ENCODE results near the gene AURKAIP1. TPM values are rescaled to one million over a fixed set of nuclear protein-coding genes. Genes with fewer than 3 reads are reported as not detected.

AURKAIP1 gene
- total and polyA plus RNA-seq, 2 of the 13 experiments (the other 11 are each of a cell fraction or from before 2014, with no cell fraction given): 69.5 to 175 TPM

DNA sequence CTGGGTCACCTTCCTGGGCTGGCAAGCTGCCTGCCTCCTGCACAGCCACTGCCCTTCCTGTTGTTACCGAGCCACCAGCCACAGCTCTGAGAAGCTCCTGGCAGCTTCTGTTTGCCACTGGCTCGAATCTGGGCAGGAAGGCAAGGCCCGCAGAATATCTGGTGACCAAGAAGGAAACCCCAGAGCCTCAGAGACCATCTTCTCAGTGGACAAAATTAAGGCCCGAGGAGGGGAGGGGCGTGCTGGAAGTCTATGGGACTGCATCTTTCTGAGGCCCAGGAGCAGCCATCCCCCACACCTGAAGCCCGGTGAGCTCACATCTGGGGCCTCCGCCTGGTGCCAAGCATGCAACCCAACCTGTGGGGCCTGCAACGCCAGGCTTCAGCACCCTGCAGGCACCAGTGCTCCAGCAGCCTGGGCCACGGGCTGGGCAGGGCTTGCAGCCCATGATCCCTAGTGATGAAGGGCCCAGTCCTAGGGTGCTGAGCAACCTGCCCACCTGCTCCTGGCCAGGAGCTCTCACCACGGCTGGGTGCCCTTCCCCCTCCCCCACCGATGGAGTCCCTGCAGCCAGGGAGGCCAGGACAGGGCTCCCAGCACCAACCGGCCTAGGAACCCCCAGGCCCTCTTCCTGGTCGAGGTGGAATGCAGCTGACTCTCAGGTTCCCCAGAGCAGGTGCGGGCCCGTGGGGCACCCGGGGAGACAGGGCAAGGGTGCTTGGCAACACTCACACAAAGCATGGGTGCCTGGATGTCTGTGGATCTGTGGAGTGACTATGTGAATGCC lies 49.5 kb downstream of the AURKAIP1 start (continued):
- TF ChIP-seq, protein P1, sequence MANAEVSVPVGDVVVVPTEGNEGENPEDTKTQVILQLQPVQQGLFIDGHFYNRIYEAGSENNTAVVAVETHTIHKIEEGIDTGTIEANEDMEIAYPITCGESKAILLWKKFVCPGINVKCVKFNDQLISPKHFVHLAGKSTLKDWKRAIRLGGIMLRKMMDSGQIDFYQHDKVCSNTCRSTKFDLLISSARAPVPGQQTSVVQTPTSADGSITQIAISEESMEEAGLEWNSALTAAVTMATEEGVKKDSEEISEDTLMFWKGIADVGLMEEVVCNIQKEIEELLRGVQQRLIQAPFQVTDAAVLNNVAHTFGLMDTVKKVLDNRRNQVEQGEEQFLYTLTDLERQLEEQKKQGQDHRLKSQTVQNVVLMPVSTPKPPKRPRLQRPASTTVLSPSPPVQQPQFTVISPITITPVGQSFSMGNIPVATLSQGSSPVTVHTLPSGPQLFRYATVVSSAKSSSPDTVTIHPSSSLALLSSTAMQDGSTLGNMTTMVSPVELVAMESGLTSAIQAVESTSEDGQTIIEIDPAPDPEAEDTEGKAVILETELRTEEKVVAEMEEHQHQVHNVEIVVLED (CRISPR knock-in tag; IDR thresholded peaks at IDR 0.05; ENCODE audit: borderline replicate concordance): 0 out of 2 replicates have a peak, but pooled peaks have one; percentile 38
- no peak for TF ChIP-seq ZNF224 (CRISPR knock-in tag; IDR thresholded peaks at IDR 0.05)
- no peak for TF ChIP-seq ZSCAN29 (CRISPR knock-in tag; conservative IDR thresholded peaks at IDR 0.05)
- TF ChIP-seq ELF4 (CRISPR knock-in tag; IDR thresholded peaks at IDR 0.05; ENCODE audit: borderline replicate concordance): no peak
- TF ChIP-seq NFYB (CRISPR knock-in tag; IDR thresholded peaks at IDR 0.05): no peak
- no peak for TF ChIP-seq ZNF674 (CRISPR knock-in tag; IDR thresholded peaks at IDR 0.05; ENCODE audit: low read depth)
- TF ChIP-seq GTF3A (CRISPR knock-in tag; conservative IDR thresholded peaks at IDR 0.05): no peak
- no peak for TF ChIP-seq ZNF367 (CRISPR knock-in tag; IDR thresholded peaks at IDR 0.05; ENCODE audit: borderline replicate concordance)
- TF ChIP-seq ZSCAN9 (CRISPR knock-in tag; IDR thresholded peaks at IDR 0.05; ENCODE audit: borderline replicate concordance): no peak
- TF ChIP-seq SNAI1 (CRISPR knock-in tag; IDR thresholded peaks at IDR 0.05; ENCODE audit: borderline replicate concordance): no peak
- TF ChIP-seq ZSCAN21 (CRISPR knock-in tag; IDR thresholded peaks at IDR 0.05; ENCODE audit: borderline replicate concordance): no peak
- TF ChIP-seq GABPA (IDR thresholded peaks at IDR 0.05; ENCODE audit: low read depth, low read length): no peak
- TF ChIP-seq GABPA (CRISPR knock-in tag; IDR thresholded peaks at IDR 0.05; ENCODE audit: low read depth): no peak
- TF ChIP-seq, protein P2, sequence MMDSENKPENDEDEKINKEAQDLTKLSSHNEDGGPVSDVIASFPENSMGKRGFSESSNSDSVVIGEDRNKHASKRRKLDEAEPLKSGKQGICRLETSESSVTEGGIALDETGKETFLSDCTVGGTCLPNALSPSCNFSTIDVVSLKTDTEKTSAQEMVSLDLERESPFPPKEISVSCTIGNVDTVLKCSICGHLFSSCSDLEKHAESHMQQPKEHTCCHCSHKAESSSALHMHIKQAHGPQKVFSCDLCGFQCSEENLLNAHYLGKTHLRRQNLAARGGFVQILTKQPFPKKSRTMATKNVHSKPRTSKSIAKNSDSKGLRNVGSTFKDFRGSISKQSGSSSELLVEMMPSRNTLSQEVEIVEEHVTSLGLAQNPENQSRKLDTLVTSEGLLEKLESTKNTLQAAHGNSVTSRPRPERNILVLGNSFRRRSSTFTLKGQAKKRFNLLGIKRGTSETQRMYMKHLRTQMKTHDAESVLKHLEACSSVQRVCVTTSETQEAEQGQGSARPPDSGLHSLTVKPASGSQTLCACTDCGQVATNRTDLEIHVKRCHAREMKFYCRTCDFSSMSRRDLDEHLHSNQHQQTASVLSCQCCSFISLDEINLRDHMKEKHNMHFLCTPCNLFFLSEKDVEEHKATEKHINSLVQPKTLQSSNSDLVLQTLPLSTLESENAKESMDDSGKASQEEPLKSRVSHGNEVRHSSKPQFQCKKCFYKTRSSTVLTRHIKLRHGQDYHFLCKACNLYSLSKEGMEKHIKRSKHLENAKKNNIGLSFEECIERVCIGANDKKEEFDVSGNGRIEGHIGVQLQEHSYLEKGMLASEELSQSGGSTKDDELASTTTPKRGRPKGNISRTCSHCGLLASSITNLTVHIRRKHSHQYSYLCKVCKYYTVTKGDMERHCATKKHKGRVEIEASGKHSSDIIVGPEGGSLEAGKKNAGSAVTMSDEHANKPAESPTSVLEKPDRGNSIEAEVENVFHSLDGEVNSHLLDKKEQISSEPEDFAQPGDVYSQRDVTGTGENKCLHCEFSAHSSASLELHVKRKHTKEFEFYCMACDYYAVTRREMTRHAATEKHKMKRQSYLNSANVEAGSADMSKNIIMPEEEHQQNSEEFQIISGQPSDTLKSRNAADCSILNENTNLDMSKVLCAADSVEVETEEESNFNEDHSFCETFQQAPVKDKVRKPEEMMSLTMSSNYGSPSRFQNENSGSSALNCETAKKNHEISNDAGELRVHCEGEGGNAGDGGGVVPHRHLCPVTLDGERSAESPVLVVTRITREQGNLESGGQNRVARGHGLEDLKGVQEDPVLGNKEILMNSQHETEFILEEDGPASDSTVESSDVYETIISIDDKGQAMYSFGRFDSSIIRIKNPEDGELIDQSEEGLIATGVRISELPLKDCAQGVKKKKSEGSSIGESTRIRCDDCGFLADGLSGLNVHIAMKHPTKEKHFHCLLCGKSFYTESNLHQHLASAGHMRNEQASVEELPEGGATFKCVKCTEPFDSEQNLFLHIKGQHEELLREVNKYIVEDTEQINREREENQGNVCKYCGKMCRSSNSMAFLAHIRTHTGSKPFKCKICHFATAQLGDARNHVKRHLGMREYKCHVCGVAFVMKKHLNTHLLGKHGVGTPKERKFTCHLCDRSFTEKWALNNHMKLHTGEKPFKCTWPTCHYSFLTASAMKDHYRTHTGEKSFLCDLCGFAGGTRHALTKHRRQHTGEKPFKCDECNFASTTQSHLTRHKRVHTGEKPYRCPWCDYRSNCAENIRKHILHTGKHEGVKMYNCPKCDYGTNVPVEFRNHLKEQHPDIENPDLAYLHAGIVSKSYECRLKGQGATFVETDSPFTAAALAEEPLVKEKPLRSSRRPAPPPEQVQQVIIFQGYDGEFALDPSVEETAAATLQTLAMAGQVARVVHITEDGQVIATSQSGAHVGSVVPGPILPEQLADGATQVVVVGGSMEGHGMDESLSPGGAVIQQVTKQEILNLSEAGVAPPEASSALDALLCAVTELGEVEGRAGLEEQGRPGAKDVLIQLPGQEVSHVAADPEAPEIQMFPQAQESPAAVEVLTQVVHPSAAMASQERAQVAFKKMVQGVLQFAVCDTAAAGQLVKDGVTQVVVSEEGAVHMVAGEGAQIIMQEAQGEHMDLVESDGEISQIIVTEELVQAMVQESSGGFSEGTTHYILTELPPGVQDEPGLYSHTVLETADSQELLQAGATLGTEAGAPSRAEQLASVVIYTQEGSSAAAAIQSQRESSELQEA (CRISPR knock-in tag; IDR thresholded peaks at IDR 0.05; ENCODE audit: not compliant biosample characterization): peak; percentile 38
- 0 out of 2 replicates have a peak, but pooled peaks have one; percentile 1 for TF ChIP-seq ZNF317 (CRISPR knock-in tag; IDR thresholded peaks at IDR 0.05)
- TF ChIP-seq, protein P3, sequence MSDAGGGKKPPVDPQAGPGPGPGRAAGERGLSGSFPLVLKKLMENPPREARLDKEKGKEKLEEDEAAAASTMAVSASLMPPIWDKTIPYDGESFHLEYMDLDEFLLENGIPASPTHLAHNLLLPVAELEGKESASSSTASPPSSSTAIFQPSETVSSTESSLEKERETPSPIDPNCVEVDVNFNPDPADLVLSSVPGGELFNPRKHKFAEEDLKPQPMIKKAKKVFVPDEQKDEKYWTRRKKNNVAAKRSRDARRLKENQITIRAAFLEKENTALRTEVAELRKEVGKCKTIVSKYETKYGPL (CRISPR knock-in tag; IDR thresholded peaks at IDR 0.05): no peak
- TF ChIP-seq ZNF777 (CRISPR knock-in tag; IDR thresholded peaks at IDR 0.05): no peak
- TF ChIP-seq, protein P4, sequence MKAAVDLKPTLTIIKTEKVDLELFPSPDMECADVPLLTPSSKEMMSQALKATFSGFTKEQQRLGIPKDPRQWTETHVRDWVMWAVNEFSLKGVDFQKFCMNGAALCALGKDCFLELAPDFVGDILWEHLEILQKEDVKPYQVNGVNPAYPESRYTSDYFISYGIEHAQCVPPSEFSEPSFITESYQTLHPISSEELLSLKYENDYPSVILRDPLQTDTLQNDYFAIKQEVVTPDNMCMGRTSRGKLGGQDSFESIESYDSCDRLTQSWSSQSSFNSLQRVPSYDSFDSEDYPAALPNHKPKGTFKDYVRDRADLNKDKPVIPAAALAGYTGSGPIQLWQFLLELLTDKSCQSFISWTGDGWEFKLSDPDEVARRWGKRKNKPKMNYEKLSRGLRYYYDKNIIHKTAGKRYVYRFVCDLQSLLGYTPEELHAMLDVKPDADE (CRISPR knock-in tag; IDR thresholded peaks at IDR 0.05): no peak
